Gastroesophageal sphincter (tissue), 4 donors: ENCODE measurements around the gene CHCHD6. TPM values are rescaled to one million over a fixed set of nuclear protein-coding genes. Genes with fewer than 3 reads are reported as not detected.
A peak's percentile ranks its signal among the peaks of the same experiment; 100 is the strongest.

Source experiments
- ATAC-seq: fragments of 150-250 bp; one replicate; pipeline ENCODE4 v1.9.1; 2016; ENCODE audit warnings: mild to moderate bottlenecking, moderate library complexity
- H3K27ac ChIP-seq, 4 donors: fragments of 200-600 bp; sonication (generic) in 3 of 4; 1 replicate in 3 of 4; 2 replicates in 1 of 4; pipeline ENCODE4 v1.5.1; 2016 to 2019
- H3K27me3 ChIP-seq: fragments of 200-600 bp; sonication (generic); one replicate; pipeline ENCODE4 v1.5.1; 2019
- H3K36me3 ChIP-seq, 2 donors: fragments of 200-600 bp; sonication (generic); one replicate each; pipeline ENCODE4 v1.5.1; 2019; ENCODE audit warnings: control low read depth in 1 of 2
- H3K4me1 ChIP-seq, 3 donors: fragments of 200-600 bp; sonication (generic); 1 replicate in 2 of 3; 2 replicates in 1 of 3; pipeline ENCODE4 v1.5.1; 2016 to 2019; ENCODE audit warnings: control low read depth in 2 of 3
- H3K4me3 ChIP-seq, 2 donors: fragments of 200-600 bp; sonication (generic); one replicate each; pipeline ENCODE4 v1.5.1; 2019; ENCODE audit warnings: mild to moderate bottlenecking in 1 of 2, moderate library complexity in 1 of 2
- H3K9me3 ChIP-seq, 3 donors: fragments of 200-600 bp; sonication (generic); one replicate each; pipeline ENCODE4 v1.5.1; 2017 to 2019; ENCODE audit warnings: control low read depth in 2 of 3
- EP300 ChIP-seq: sonication (generic); formaldehyde crosslinking; IDR thresholded peaks from one replicate; pipeline ENCODE4 v1.6.1; 2017; ENCODE audit warnings: antibody characterized with exemption, mild to moderate bottlenecking
- POLR2A ChIP-seq, 2 donors: fragments of 450-650 bp; IDR thresholded peaks; one replicate each; pipeline ENCODE4 v1.6.1; 2017; ENCODE audit warnings: antibody characterized with exemption in 2 of 2, mild to moderate bottlenecking in 2 of 2, moderate library complexity in 1 of 2
- POLR2AphosphoS5 ChIP-seq: sonication (generic); formaldehyde crosslinking; IDR thresholded peaks from one replicate; pipeline ENCODE4 v1.6.1; 2017; ENCODE audit warnings: antibody characterized with exemption
- WGBS, 2 donors: methylation state at CpG; one replicate each; pipeline ENCODE4 v1.1.5; 2018; ENCODE audit warnings: low coverage in 1 of 2; 5-methylcytosine and 5-hydroxymethylcytosine counted together
- total RNA-seq, 4 donors: library from RNA; depleted of rRNA; stranded (reverse); fragments of >200 nt; gene quantifications; one replicate each; pipeline ENCODE4 v1.1.0, GENCODE V29; 2016
- TF ChIP-seq, protein P1 (sequence below), 4 experiments: fragments of 200-600 bp in 2 of 4; fragments of 450-650 bp in 2 of 4; sonication (generic) in 1 of 4; IDR thresholded peaks; one replicate each; pipeline ENCODE4 v1.5.1; 2017 to 2019; ENCODE audit warnings: antibody characterized with exemption in 4 of 4, mild to moderate bottlenecking in 2 of 4, moderate library complexity in 2 of 4

The CHCHD6 gene
- total RNA-seq, 4 donors from 2014 or later: 8.5 to 37.2 (median 15.2) TPM

DNA sequence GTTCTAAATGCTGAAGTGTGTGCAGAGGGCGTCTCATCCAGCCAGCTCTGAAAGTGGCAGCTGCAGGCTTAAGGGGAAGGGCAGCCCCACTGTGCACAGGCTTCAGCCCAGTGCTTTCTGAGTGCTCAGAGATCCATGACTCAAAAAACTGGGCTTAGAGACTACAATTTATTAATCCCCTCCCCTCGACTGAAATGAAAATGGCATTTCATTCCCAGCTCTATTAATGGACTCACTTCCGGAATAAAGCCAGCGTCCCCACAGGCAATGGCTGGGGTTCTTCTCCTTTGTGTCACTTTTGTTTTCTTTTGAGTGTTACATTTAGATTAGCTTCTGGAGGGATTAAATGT, 223.3 kb downstream of the CHCHD6 start:
- H3K4me1 ChIP-seq: peaks cover 0 to 36% (median 10%) of the 10 kb centered on the region in 3 donors
- no peaks in the 10 kb centered on the region for H3K36me3 ChIP-seq
- TF ChIP-seq EP300 (no peak), POLR2AphosphoS5 (no peak), POLR2A (IDR thresholded peaks at IDR 0.05) (no peak)
- TF ChIP-seq, protein P1, sequence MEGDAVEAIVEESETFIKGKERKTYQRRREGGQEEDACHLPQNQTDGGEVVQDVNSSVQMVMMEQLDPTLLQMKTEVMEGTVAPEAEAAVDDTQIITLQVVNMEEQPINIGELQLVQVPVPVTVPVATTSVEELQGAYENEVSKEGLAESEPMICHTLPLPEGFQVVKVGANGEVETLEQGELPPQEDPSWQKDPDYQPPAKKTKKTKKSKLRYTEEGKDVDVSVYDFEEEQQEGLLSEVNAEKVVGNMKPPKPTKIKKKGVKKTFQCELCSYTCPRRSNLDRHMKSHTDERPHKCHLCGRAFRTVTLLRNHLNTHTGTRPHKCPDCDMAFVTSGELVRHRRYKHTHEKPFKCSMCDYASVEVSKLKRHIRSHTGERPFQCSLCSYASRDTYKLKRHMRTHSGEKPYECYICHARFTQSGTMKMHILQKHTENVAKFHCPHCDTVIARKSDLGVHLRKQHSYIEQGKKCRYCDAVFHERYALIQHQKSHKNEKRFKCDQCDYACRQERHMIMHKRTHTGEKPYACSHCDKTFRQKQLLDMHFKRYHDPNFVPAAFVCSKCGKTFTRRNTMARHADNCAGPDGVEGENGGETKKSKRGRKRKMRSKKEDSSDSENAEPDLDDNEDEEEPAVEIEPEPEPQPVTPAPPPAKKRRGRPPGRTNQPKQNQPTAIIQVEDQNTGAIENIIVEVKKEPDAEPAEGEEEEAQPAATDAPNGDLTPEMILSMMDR (IDR thresholded peaks at IDR 0.05): no peak
- no peaks in the 10 kb centered on the region for H3K27me3 ChIP-seq
- ATAC-seq: no peak
- H3K9me3 ChIP-seq: no peaks in the 10 kb centered on the region
- WGBS, 2 donors: 49 to 51% methylated on average over 3 of the region's 4 CpGs
- H3K27ac ChIP-seq: peak overlapping the region in 3 of 4 donors; percentile 28 to 66 (median 58)
- H3K4me3 ChIP-seq: no peak overlapping the region

- no peak for ATAC-seq
- no peaks in the 10 kb centered on the region for H3K9me3 ChIP-seq
- peaks cover 0 to 41% (median 10%) of the 10 kb centered on the region in 3 donors for H3K4me1 ChIP-seq
Observed at GRCh38 chr3:126927846-126928245, 223.8 kb downstream of the CHCHD6 start.

DNA sequence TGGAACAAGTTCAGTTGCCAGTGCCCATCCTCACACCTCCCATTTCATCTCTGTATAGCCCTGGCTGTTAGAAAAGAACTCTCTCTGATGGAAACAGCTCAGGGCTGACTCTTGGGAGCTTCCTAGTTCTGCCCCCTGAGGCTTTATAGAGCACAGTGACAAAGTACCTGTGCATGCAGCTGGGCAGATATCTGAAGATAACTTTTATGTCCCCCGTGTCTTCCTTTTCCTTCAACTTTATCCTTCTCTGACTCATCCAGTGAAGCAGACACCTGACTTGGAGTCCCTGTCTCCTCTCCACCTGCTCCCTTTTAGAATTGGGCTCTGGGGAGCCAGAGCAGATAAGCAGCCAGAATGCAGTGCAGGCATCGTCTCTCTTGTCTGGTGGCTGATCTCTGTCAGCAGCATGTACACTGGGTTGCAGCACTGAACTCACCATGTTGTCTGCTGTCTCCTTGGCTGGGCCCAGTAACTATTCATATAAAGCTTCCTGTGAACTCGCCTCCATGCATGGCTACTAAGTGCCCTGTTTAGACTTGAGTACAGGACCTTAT, 225.0 kb downstream of the CHCHD6 start:
- WGBS, 2 donors: 97 to 100% methylated on average over 2 of the region's 3 CpGs
- no peak overlapping the region for H3K27ac ChIP-seq
- H3K4me3 ChIP-seq: no peak overlapping the region
- TF ChIP-seq POLR2A (IDR thresholded peaks at IDR 0.05) (no peak), POLR2AphosphoS5 (no peak), EP300 (no peak)
- TF ChIP-seq, protein P1 (IDR thresholded peaks at IDR 0.05): no peak
- H3K9me3 ChIP-seq: no peaks in the 10 kb centered on the region
- ATAC-seq: no peak
- no peaks in the 10 kb centered on the region for H3K36me3 ChIP-seq
- peaks cover 0 to 41% (median 10%) of the 10 kb centered on the region in 3 donors for H3K4me1 ChIP-seq
- no peaks in the 10 kb centered on the region for H3K27me3 ChIP-seq

More at GRCh38 chr3:126927846-126928245, 223.8 kb downstream of the CHCHD6 start:
- H3K27ac ChIP-seq: no peak overlapping the region
- H3K36me3 ChIP-seq: no peaks in the 10 kb centered on the region
- no peak for TF ChIP-seq POLR2A (IDR thresholded peaks at IDR 0.05)
- TF ChIP-seq EP300: no peak
- TF ChIP-seq, protein P1 (IDR thresholded peaks at IDR 0.05): no peak
- TF ChIP-seq POLR2AphosphoS5: no peak
- WGBS, 2 donors: 94% methylated on average over 4 of the region's 6 CpGs; no CpG with 5 or more reads in 1 of the 2 donors
- H3K27me3 ChIP-seq: no peaks in the 10 kb centered on the region
- H3K4me3 ChIP-seq: no peak overlapping the region

DNA sequence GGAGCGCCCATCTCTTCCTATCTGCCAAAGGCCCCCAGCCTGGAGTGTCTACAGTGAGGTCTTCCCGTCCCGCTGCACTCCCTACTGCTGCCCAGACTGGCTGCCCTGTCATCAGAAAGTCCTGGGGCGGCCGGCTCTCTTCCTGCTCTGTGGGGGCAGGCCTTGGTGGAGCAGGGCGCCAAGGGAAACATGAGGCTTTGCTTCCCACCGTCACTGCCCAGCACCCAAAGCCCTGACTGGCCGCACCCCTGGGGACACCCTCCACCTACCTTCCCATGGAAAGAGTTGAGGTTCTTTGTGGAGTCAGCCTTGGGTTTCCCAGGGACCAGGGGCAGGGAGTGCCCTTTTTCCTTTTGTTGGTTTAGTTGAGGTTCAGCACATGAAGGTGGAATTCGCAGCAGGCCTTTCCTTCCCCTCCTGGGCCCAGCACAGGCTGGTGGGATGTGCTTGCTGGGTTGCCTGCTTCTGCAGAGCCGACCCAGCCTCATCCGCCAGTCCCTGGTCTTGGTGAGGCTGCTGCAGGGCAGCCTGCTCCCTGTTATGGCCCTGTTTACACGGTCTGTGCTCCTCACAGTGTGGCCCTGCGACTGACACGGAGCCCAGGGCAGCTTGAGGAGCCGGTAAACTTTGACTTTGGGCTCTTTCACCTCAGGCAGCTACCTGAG, 227.0 kb downstream of the CHCHD6 start:
- Histone ChIP-seq H3K36me3 (no peaks in the 10 kb centered on the region), H3K27ac (no peak overlapping the region), H3K9me3 (no peaks in the 10 kb centered on the region), H3K4me3 (no peak overlapping the region), H3K27me3 (no peaks in the 10 kb centered on the region), H3K4me1 (peaks cover 0 to 28% (median 10%) of the 10 kb centered on the region in 3 donors)
- WGBS, 2 donors: 100% methylated on average over 2 to 4 of the region's 15 CpGs
- ATAC-seq: no peak
- TF ChIP-seq POLR2AphosphoS5 (no peak), POLR2A (IDR thresholded peaks at IDR 0.05) (no peak), EP300 (no peak)
- TF ChIP-seq, protein P1 (IDR thresholded peaks at IDR 0.05): no peak

DNA sequence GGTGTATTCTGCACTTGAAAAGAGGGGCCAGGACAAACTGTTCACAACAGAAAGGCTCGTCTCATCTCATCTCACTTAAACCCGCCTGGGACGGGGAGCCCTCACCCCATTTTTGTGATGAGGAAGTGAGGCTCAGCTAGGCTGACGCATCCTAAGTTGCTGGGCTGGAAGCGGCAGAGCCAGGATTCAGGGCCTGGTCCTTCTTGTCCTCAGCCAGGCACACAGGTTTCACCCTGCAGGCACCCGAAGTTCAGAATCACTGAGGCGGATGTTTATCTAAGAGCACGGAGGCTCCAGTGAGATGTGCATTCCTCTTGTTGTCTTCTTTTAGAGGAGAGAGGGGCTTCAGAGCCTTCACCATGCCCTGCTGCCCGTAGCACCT, 227.8 kb downstream of the CHCHD6 start:
- Histone ChIP-seq H3K27me3 (no peaks in the 10 kb centered on the region), H3K36me3 (no peaks in the 10 kb centered on the region), H3K4me3 (no peak overlapping the region), H3K27ac (no peak overlapping the region), H3K9me3 (no peaks in the 10 kb centered on the region), H3K4me1 (peaks cover 0 to 20% (median 5%) of the 10 kb centered on the region in 3 donors)
- ATAC-seq: no peak
- TF ChIP-seq EP300 (no peak), POLR2A (IDR thresholded peaks at IDR 0.05) (no peak), POLR2AphosphoS5 (no peak)
- TF ChIP-seq, protein P1 (IDR thresholded peaks at IDR 0.05): no peak
- 100% methylated on average over 4 of the region's 9 CpGs; no CpG with 5 or more reads in 1 of the 2 donors for WGBS, 2 donors
